ENCODE results near the gene TMEM178A. TPM values are rescaled to one million over a fixed set of nuclear protein-coding genes. Genes with fewer than 3 reads are reported as not detected.

The TMEM178A gene
- total RNA-seq, 1 experiment from 2014 or later: 0.86 TPM

DNA sequence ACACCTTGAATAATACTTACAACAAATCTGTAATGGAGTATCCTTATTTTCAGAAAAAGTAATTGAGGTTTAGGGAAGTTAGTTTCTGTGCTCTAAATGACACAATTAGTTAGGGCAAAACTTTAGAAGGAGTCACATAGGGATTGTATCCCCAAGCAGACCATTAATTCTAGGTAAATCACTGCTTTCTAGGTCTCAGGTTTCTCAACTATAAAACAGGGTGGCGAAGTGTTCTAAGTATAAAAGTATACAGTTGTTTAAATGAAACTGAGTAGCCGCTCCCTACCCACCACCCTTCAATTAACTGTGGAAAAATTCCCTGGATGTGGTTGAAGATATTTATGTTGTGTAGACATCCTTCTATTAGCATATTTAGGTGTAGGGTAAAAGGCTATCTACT, 19.9 kb upstream of the TMEM178A start:
- DNase-seq (ENCODE audit: unreplicated experiment): no peak
- CTCF ChIA-PET: no interaction called here
- intact Hi-C loops (cut with micrococcal nuclease): no loop called here
- no peak overlapping the region for H3K27ac Mint-ChIP-seq (ENCODE audit: low read depth, unreplicated experiment)
- peaks cover 13% of the 10 kb centered on the region for H3K4me1 Mint-ChIP-seq (ENCODE audit: insufficient read depth, unreplicated experiment)
- no peaks in the 10 kb centered on the region for H3K9me3 Mint-ChIP-seq (ENCODE audit: unreplicated experiment)
- TF ChIP-seq CTCF (IDR thresholded peaks at IDR 0.05; ENCODE audit: unreplicated experiment): no peak
- H3K4me3 Mint-ChIP-seq (ENCODE audit: unreplicated experiment): no peak overlapping the region
- no TSS peak for BruUV-seq (replicated peaks)
- H3K27me3 Mint-ChIP-seq (ENCODE audit: insufficient read depth, unreplicated experiment): no peaks in the 10 kb centered on the region
- no peaks in the 10 kb centered on the region for H3K36me3 Mint-ChIP-seq (ENCODE audit: insufficient read depth, unreplicated experiment)
- POLR2A ChIA-PET: no interaction called here

- no peak for TF ChIP-seq CTCF (IDR thresholded peaks at IDR 0.05; ENCODE audit: unreplicated experiment)
- Mint-ChIP-seq H3K4me3 (ENCODE audit: unreplicated experiment) (no peak overlapping the region), H3K27me3 (ENCODE audit: insufficient read depth, unreplicated experiment) (no peaks in the 10 kb centered on the region), H3K4me1 (ENCODE audit: insufficient read depth, unreplicated experiment) (peaks cover 13% of the 10 kb centered on the region), H3K27ac (ENCODE audit: low read depth, unreplicated experiment) (no peak overlapping the region), H3K9me3 (ENCODE audit: unreplicated experiment) (no peaks in the 10 kb centered on the region), H3K36me3 (ENCODE audit: insufficient read depth, unreplicated experiment) (no peaks in the 10 kb centered on the region)
- POLR2A ChIA-PET: no interaction called here
- CTCF ChIA-PET: interaction anchor here (0.6 kb wide), 1 partner anchor 52 kb away, joined by 5 read pairs; no protein-coding TSS in a partner anchor
- intact Hi-C loops (cut with micrococcal nuclease): no loop called here
- BruUV-seq (replicated peaks): no TSS peak
- no peak for DNase-seq (ENCODE audit: unreplicated experiment)
These were observed 19.4 kb upstream of the TMEM178A start for GRCh38 chr2:39646267-39646666.

DNA sequence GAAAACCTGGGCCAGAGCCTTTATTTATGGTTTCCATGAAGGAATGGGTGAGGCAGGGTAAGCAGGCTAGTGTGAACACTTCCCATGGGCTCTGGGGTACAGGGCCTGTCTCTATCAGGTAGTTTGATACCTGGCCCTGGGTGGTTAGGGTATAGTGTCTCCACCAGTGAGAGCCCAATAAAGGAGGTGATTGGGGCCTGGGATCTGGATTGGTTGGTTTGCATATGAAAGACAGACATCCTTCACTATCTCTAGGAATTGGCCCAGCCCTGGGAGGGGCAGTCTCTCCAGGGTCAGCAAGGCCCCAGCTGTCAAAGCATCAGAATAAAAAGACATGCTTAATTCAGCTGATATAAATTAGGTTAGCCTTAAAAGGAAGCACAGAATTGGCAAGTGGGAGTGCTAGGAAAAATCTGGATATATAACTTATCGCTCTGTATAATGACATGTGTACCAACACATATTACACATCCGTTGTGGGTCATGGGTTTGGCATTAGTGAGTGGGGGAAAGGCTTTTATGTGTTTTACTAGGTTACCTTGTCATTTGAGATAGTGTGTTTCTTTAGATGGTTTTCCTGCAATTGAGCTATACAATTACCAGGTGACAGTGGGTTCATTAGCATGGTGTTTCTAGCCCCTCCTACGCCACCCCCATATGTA, 18.5 kb upstream of the TMEM178A start:
- CTCF ChIA-PET: interaction anchor here (0.6 to 1.2 kb wide), 2 partner anchors 53 to 83 kb away, joined by 3 to 5 read pairs; no protein-coding TSS in a partner anchor
- Mint-ChIP-seq H3K4me3 (ENCODE audit: unreplicated experiment) (no peak overlapping the region), H3K27me3 (ENCODE audit: insufficient read depth, unreplicated experiment) (no peaks in the 10 kb centered on the region), H3K36me3 (ENCODE audit: insufficient read depth, unreplicated experiment) (no peaks in the 10 kb centered on the region), H3K4me1 (ENCODE audit: insufficient read depth, unreplicated experiment) (peaks cover 5% of the 10 kb centered on the region), H3K9me3 (ENCODE audit: unreplicated experiment) (no peaks in the 10 kb centered on the region), H3K27ac (ENCODE audit: low read depth, unreplicated experiment) (no peak overlapping the region)
- POLR2A ChIA-PET: no interaction called here
- intact Hi-C loops (cut with micrococcal nuclease): no loop called here
- no peak for TF ChIP-seq CTCF (IDR thresholded peaks at IDR 0.05; ENCODE audit: unreplicated experiment)
- no peak for DNase-seq (ENCODE audit: unreplicated experiment)
- no TSS peak for BruUV-seq (replicated peaks)

- Mint-ChIP-seq H3K4me3 (ENCODE audit: unreplicated experiment) (no peak overlapping the region), H3K27me3 (ENCODE audit: insufficient read depth, unreplicated experiment) (no peaks in the 10 kb centered on the region), H3K4me1 (ENCODE audit: insufficient read depth, unreplicated experiment) (no peaks in the 10 kb centered on the region), H3K27ac (ENCODE audit: low read depth, unreplicated experiment) (no peak overlapping the region), H3K36me3 (ENCODE audit: insufficient read depth, unreplicated experiment) (no peaks in the 10 kb centered on the region), H3K9me3 (ENCODE audit: unreplicated experiment) (peaks cover 8% of the 10 kb centered on the region)
- no peak for DNase-seq (ENCODE audit: unreplicated experiment)
- intact Hi-C loops (cut with micrococcal nuclease): no loop called here
- CTCF ChIA-PET: interaction anchor here (0.7 to 1.2 kb wide), 2 partner anchors 14 to 81 kb away, joined by 3 read pairs; no protein-coding TSS in a partner anchor
- BruUV-seq (replicated peaks): no TSS peak
- no peak for TF ChIP-seq CTCF (IDR thresholded peaks at IDR 0.05; ENCODE audit: unreplicated experiment)
- POLR2A ChIA-PET: no interaction called here
These were observed 17.1 kb upstream of the TMEM178A start for GRCh38 chr2:39648580-39648979.
